Mesenchymal stem cell (in vitro differentiated cells and primary cell): ENCODE results near the gene GPC3.
A peak's percentile ranks its signal among the peaks of the same experiment; 100 is the strongest.

Experiments used
- DNase-seq: peaks from one replicate; pipeline ENCODE4 v3.0.0-alpha.2; 2013
- H2AFZ ChIP-seq: one replicate; pipeline ENCODE4 v1.6.1; 2013; ENCODE audit warnings: low read depth, mild to moderate bottlenecking, control low read depth, inconsistent platforms, low read length, moderate library complexity
- H2AK5ac ChIP-seq: 2 replicates; pipeline ENCODE4 v1.6.1; 2013; ENCODE audit warnings: low read length, moderate library complexity, mild to moderate bottlenecking, inconsistent platforms; ENCODE audit not compliant: severe bottlenecking
- H2BK120ac ChIP-seq: one replicate; pipeline ENCODE4 v1.6.1; 2013; ENCODE audit warnings: low read depth, mild to moderate bottlenecking, inconsistent platforms, low read length, moderate library complexity
- H2BK12ac ChIP-seq, 2 experiments: one replicate each; pipeline ENCODE4 v1.6.1; 2013; ENCODE audit warnings: inconsistent platforms in 2 of 2, low read length in 2 of 2, mild to moderate bottlenecking in 2 of 2, moderate library complexity in 2 of 2, control low read depth in 1 of 2
- H2BK15ac ChIP-seq: one replicate; pipeline ENCODE4 v1.6.1; 2013; ENCODE audit warnings: mild to moderate bottlenecking, low read depth, inconsistent platforms; ENCODE audit not compliant: poor library complexity, severe bottlenecking
- H2BK5ac ChIP-seq: 2 replicates; pipeline ENCODE4 v1.6.1; 2013; ENCODE audit warnings: low read depth, mild to moderate bottlenecking, low read length, control low read depth, inconsistent platforms; ENCODE audit not compliant: poor library complexity, severe bottlenecking
- H3K14ac ChIP-seq, 2 experiments: one replicate each; pipeline ENCODE4 v1.6.1; 2013; ENCODE audit warnings: inconsistent platforms in 2 of 2, low read length in 2 of 2, control low read depth in 1 of 2, mild to moderate bottlenecking in 1 of 2, moderate library complexity in 1 of 2
- H3K18ac ChIP-seq, 2 experiments: one replicate each; pipeline ENCODE4 v1.6.1; 2013; ENCODE audit warnings: inconsistent platforms in 2 of 2, low read length in 2 of 2, control low read depth in 1 of 2, low read depth in 1 of 2, mild to moderate bottlenecking in 1 of 2
- H3K23ac ChIP-seq, 2 experiments: one replicate each; pipeline ENCODE4 v1.6.1; 2013; ENCODE audit warnings: inconsistent platforms in 2 of 2, low read length in 2 of 2, mild to moderate bottlenecking in 2 of 2, moderate library complexity in 2 of 2, control low read depth in 1 of 2
- H3K27ac ChIP-seq: 2 replicates; pipeline ENCODE4 v1.5.1; 2013; ENCODE audit warnings: mild to moderate bottlenecking, moderate library complexity, low read length, control low read depth, inconsistent platforms; ENCODE audit not compliant: poor library complexity, severe bottlenecking
- H3K27me3 ChIP-seq, 2 experiments: 2 replicates each; pipeline versions ENCODE4 v1.6.1 to v1.7.0; 2013; ENCODE audit warnings: low read length in 2 of 2, mild to moderate bottlenecking in 2 of 2, moderate library complexity in 2 of 2, control low read depth in 1 of 2, inconsistent platforms in 1 of 2; ENCODE audit not compliant: control insufficient read depth in 1 of 2, insufficient read depth in 1 of 2
- H3K36me3 ChIP-seq, 2 experiments: 2 replicates each; pipeline versions ENCODE4 v1.6.1 to v1.7.0; 2013; ENCODE audit warnings: low read length in 2 of 2, control low read depth in 1 of 2, inconsistent platforms in 1 of 2, low read depth in 1 of 2, mild to moderate bottlenecking in 1 of 2; ENCODE audit not compliant: insufficient read depth in 2 of 2, control insufficient read depth in 1 of 2
- H3K4ac ChIP-seq, 2 experiments: one replicate each; pipeline ENCODE4 v1.6.1; 2013; ENCODE audit warnings: inconsistent platforms in 2 of 2, low read length in 2 of 2, mild to moderate bottlenecking in 2 of 2, moderate library complexity in 2 of 2, control low read depth in 1 of 2, low read depth in 1 of 2
- H3K4me1 ChIP-seq: 2 replicates; pipeline ENCODE4 v1.6.1; 2013; ENCODE audit warnings: low read depth, low read length, control low read depth; ENCODE audit not compliant: control insufficient read depth, insufficient read depth
- H3K4me2 ChIP-seq: 2 replicates; pipeline ENCODE4 v1.6.1; 2013; ENCODE audit warnings: low read length, mild to moderate bottlenecking, inconsistent platforms; ENCODE audit not compliant: poor library complexity, severe bottlenecking
- H3K4me3 ChIP-seq, 2 experiments: 2 replicates each; pipeline versions ENCODE4 v1.5.1 to v1.7.0; 2013; ENCODE audit warnings: low read length in 2 of 2, mild to moderate bottlenecking in 2 of 2, control low read depth in 1 of 2, low read depth in 1 of 2; ENCODE audit not compliant: insufficient read depth in 1 of 2
- H3K79me1 ChIP-seq: replicated peaks from 2 replicates; pipeline ENCODE4 v1.6.1; 2013; ENCODE audit warnings: mild to moderate bottlenecking, control low read depth, low read length, inconsistent platforms; ENCODE audit not compliant: poor library complexity, severe bottlenecking
- H3K9ac ChIP-seq: 2 replicates; pipeline ENCODE4 v1.7.0; 2013; ENCODE audit warnings: mild to moderate bottlenecking, low read length, moderate library complexity
- H3K9me3 ChIP-seq: 2 replicates; pipeline ENCODE4 v1.7.0; 2013; ENCODE audit warnings: mild to moderate bottlenecking, low read length; ENCODE audit not compliant: control insufficient read depth
- H4K8ac ChIP-seq: one replicate; pipeline ENCODE4 v1.6.1; 2013; ENCODE audit warnings: inconsistent platforms, mild to moderate bottlenecking, low read length, moderate library complexity
- H4K91ac ChIP-seq: one replicate; pipeline ENCODE4 v1.6.1; 2013; ENCODE audit warnings: mild to moderate bottlenecking, low read length, inconsistent platforms
- WGBS: methylation state at CpG from one replicate; pipeline ENCODE4 v1.1.7; 2013; ENCODE audit warnings: mixed read lengths; 5-methylcytosine and 5-hydroxymethylcytosine counted together

GPC3 gene

DNA sequence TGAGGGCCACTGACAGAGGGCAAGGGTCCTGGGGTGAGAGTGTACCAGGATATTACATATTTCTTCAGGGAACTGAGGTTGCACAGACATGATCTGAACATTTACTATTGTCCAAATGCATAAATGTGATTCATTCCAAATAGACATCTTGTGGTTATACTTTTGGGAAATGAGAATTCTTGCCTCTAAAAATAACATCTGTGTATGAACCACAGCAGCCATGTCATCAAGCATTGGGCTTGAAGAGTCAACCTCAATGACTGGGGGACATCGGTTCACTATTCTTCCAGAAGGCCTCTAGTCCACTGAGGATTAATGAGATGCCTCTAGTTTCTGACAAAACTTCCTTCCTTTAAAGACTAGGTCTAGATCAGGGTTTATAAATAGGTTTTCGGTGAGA, 377.0 kb downstream of the GPC3 start:
- Histone ChIP-seq H3K27ac (peak overlapping the region; percentile 45), H3K4me2 (no peak overlapping the region), H2BK12ac (no peak overlapping the region), H2AFZ (no peak overlapping the region), H3K18ac (no peak overlapping the region), H3K23ac (no peak overlapping the region), H2AK5ac (no peak overlapping the region), H3K4ac (no peak overlapping the region), H3K27me3 (no peaks in the 10 kb centered on the region), H2BK15ac (no peak overlapping the region), H2BK5ac (no peak overlapping the region), H3K14ac (no peak overlapping the region), H3K9me3 (no peaks in the 10 kb centered on the region), H3K79me1 (no peaks in the 10 kb centered on the region), H3K4me1 (peaks cover 2% of the 10 kb centered on the region), H4K8ac (no peak overlapping the region), H4K91ac (no peak overlapping the region), H2BK120ac (no peak overlapping the region), H3K9ac (peak overlapping the region; percentile 58), H3K36me3 (no peaks in the 10 kb centered on the region), H3K4me3 (no peak overlapping the region)
- no CpG with 5 or more reads among the region's 2 CpGs for WGBS
- peak; percentile 1 for DNase-seq

DNA sequence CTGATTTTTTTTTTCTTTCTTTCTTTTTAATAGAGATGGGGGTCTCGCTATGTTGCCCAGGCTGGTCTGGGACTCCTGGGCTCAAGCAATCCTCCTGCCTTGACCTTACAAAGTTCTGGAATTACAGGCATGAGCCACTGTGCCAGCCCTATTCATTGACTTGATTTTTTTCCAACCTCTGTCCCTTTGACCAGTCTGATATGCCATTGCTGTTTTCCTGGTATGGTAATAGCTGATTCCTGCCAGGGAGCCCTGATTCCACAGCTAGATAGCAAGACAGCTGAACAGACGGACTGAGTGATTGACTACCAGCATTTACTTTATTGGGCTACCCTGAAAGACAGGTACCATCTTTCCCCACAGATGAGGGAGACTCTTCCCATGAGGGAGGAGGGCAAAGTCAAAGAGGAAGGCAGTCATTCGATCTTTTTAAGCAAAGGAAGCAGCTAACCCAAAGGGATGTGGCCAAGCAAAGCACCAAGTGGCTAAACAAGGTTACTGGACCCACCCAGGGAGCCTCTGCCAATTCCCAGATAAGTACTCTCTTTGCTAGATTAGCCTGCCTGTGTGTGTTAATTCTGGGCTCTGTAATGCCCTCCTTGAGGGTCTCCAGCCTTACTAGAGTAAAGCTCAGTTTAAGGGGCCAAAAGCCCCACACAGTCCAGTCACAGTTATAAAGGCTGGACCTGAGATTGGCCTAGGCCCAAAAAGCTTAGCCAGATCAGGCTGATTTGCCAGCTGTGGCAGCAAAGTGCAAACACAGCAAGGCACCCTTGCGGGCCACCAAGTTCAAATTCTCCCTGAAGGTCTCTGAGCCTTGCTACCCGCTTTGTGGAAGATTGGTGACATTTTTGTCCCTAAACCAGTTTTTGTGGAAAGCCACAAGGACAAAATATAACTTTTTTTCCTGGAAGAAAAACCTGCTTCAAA, 377.7 kb downstream of the GPC3 start:
- Histone ChIP-seq H2BK5ac (peak overlapping the region; percentile 44), H3K4ac (no peak overlapping the region), H3K4me2 (no peak overlapping the region), H2AFZ (no peak overlapping the region), H3K23ac (no peak overlapping the region), H3K4me3 (no peak overlapping the region), H4K91ac (no peak overlapping the region), H2BK120ac (no peak overlapping the region), H3K27ac (peak overlapping the region; percentile 45), H3K79me1 (no peaks in the 10 kb centered on the region), H2BK15ac (no peak overlapping the region), H3K9me3 (no peaks in the 10 kb centered on the region), H2BK12ac (no peak overlapping the region), H3K14ac (no peak overlapping the region), H4K8ac (no peak overlapping the region), H3K18ac (no peak overlapping the region), H3K27me3 (no peaks in the 10 kb centered on the region), H3K4me1 (peaks cover 2% of the 10 kb centered on the region), H3K9ac (peak overlapping the region; percentile 58), H3K36me3 (no peaks in the 10 kb centered on the region), H2AK5ac (peak overlapping the region; percentile 88)
- 80% methylated on average over 1 of the region's 5 CpGs for WGBS
- DNase-seq, result no peak

DNA sequence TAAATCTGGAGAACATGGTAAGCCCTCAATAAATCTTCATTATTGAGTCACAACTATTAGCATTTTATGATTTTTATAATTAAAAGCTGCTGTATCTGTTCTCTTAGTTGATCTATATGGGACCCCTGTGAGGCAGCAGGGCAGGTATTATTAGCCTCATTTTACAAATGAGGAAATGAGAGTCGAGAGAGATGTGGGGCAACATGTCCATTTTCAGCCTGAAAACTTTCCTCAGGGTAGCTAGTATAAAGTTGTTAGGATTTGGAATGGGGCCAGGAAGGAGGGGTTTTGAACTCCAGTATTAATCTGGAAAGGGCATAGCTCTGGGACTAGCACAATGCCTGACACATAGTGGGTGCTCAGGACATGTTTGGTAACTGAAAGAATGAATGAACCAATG, 378.4 kb downstream of the GPC3 start:
- Histone ChIP-seq H3K27ac (no peak overlapping the region), H4K8ac (no peak overlapping the region), H3K9ac (no peak overlapping the region), H2AK5ac (no peak overlapping the region), H3K23ac (no peak overlapping the region), H2BK120ac (no peak overlapping the region), H3K4me1 (peaks cover 2% of the 10 kb centered on the region), H3K18ac (no peak overlapping the region), H3K9me3 (no peaks in the 10 kb centered on the region), H3K14ac (no peak overlapping the region), H2AFZ (no peak overlapping the region), H3K4me2 (no peak overlapping the region), H3K4ac (no peak overlapping the region), H2BK12ac (no peak overlapping the region), H3K27me3 (no peaks in the 10 kb centered on the region), H2BK5ac (no peak overlapping the region), H3K4me3 (no peak overlapping the region), H3K79me1 (no peaks in the 10 kb centered on the region), H4K91ac (no peak overlapping the region), H3K36me3 (no peaks in the 10 kb centered on the region), H2BK15ac (no peak overlapping the region)
- DNase-seq, result no peak
- 80% methylated on average over 1 of the region's 1 CpG for WGBS

DNA sequence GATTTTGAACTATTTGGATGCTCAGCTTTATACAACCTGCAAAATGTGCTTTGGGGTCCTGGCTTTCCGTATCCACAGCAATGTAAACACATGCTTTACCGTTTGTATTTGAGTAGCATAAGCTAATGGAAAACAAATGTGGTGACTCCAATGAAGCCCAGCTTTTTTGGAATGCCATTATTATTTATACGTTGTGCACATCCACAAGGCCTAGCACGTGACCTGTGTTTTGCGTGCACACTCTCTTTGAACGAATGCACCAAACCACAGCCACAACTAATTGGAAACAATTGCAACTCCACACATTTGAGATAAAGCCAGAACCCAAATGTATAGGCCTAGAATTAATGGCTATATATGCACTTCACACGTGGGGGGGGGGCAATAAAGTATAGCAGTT, 380.6 kb downstream of the GPC3 start:
- no peak overlapping the region for H3K23ac ChIP-seq
- H4K91ac ChIP-seq, result no peak overlapping the region
- no peak overlapping the region for H2AK5ac ChIP-seq
- H3K4me1 ChIP-seq, result peaks cover 2% of the 10 kb centered on the region
- H3K27me3 ChIP-seq, result no peaks in the 10 kb centered on the region
- H3K18ac ChIP-seq, result no peak overlapping the region
- no peak for DNase-seq
- H3K9ac ChIP-seq, result no peak overlapping the region
- no peaks in the 10 kb centered on the region for H3K79me1 ChIP-seq
- H2AFZ ChIP-seq, result no peak overlapping the region
- no peak overlapping the region for H4K8ac ChIP-seq
- WGBS, result 90% methylated on average over 6 of the region's 7 CpGs
- no peak overlapping the region for H2BK120ac ChIP-seq
- H3K36me3 ChIP-seq, result no peaks in the 10 kb centered on the region
- no peak overlapping the region for H2BK12ac ChIP-seq
- no peak overlapping the region for H3K14ac ChIP-seq
- no peak overlapping the region for H2BK15ac ChIP-seq
- no peak overlapping the region for H3K4me3 ChIP-seq
- H3K4ac ChIP-seq, result no peak overlapping the region
- no peaks in the 10 kb centered on the region for H3K9me3 ChIP-seq
- no peak overlapping the region for H2BK5ac ChIP-seq
- no peak overlapping the region for H3K27ac ChIP-seq
- H3K4me2 ChIP-seq, result no peak overlapping the region
